ENCODE results near the gene MMD.
"Not testable (repeated sequence)": the region's sequence is repeated elsewhere in the genome, so short reads cannot be mapped to it uniquely, and the experiment has no call there.

MMD gene, protein sequence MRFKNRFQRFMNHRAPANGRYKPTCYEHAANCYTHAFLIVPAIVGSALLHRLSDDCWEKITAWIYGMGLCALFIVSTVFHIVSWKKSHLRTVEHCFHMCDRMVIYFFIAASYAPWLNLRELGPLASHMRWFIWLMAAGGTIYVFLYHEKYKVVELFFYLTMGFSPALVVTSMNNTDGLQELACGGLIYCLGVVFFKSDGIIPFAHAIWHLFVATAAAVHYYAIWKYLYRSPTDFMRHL

GRCh38 chr17:55421179-55421934 is at the start of gene MMD:
TSS of gene MMD (minus strand) at chr17:55421835. CDS start at chr17:55421695, 140 bp downstream.
- peak; percentile 82 for DNase-seq

DNA sequence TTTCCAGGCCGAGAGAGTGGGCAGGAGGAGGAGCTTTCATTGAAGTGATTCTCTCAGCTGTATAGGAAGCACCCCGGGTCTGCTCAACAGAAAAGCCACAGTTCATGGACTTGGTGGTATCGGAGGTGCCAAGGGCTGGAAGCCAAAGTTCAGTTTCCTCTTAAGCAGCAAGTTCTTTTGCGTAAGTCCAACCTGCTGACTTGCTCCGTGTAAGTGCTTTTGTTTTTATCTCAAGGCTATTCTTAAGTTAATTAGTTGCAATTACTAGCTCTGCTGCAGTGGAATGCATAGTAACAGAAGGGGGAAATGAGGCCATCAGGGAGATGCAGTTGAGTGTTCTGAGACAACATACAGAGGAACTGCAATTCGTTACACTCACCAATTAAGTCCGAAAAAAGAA is 45.0 kb upstream of the MMD start:
- peak; percentile 40 for DNase-seq

DNA sequence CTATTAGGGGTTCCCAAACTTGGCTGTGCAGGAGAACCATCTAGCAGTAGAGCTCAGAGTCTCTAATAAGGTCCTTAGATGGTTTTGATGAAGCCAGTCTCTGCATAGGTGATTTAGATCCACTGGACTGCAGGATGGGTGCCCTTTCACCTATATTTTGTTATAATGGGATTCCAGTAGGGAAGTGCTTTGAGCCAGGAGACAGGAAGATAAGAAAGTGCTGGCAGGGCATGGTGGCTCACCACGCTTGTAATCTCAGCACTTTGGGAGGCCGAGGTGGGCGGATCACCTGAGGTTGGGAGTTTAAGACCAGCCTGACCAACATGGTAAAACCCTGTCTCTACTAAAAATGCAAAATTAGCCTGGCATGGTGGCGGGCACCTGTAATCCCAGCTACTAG is 44.1 kb upstream of the MMD start:
- not testable (repeated sequence) for DNase-seq

- DNase-seq = no peak
Measured at GRCh38 chr17:55463600-55463999, 42.0 kb upstream of the MMD start.

- peak; percentile 15 for DNase-seq
Measured at GRCh38 chr17:55462711-55463110, 41.1 kb upstream of the MMD start.

GRCh38 chr17:55462234-55462633 is 40.6 kb upstream of the MMD start:
- no peak for DNase-seq

DNA sequence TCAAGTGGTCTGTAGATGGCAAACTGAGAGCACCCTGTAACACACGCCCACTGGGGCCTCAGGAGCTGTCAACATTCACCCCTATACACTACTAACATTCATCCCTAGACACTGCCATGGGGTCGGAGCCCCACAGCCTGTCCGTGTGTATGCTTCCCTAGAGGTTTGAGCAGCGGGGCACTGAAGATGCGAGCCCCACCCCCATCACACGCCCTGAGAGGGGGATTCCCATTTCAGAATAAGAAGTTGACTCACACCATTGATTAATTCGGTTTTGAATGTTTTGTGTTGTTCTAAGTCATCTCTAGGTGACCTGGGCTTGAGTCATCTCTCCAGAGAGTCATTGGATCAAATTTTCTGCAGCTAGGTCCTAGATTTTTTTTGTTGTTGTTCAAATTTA is 37.3 kb upstream of the MMD start:
- no peak for DNase-seq

GRCh38 chr17:55458287-55458900 is 36.8 kb upstream of the MMD start:
- no peak for DNase-seq

- no peak for DNase-seq
Measured at GRCh38 chr17:55456307-55457240, 34.9 kb upstream of the MMD start.

DNA sequence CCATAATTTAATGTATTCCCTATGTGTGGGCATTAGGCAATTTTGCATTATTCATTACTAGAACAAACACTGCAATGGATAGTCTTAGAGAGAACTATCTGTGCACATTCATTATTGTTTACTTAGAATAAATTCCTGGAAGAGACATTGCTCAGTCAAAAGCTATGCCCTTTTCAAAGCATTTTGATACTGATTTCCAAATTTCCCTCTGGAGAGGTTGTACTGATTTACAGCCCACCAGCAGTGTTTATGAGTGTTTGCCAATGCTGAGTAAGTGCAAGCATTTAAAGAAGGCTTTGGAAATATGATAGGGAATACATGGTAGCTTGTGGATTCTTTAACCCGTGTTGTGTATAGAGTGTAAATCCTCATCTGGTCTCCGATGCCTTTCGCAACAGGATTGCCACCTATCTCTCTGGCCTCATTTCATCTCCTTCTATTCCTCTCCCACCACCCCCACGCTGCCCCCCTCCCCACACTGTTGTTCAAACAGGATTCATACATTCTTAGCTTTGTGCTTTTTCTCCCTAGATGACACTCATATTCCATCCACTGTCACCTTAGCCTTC is 33.4 kb upstream of the MMD start:
- no peak for DNase-seq

DNA sequence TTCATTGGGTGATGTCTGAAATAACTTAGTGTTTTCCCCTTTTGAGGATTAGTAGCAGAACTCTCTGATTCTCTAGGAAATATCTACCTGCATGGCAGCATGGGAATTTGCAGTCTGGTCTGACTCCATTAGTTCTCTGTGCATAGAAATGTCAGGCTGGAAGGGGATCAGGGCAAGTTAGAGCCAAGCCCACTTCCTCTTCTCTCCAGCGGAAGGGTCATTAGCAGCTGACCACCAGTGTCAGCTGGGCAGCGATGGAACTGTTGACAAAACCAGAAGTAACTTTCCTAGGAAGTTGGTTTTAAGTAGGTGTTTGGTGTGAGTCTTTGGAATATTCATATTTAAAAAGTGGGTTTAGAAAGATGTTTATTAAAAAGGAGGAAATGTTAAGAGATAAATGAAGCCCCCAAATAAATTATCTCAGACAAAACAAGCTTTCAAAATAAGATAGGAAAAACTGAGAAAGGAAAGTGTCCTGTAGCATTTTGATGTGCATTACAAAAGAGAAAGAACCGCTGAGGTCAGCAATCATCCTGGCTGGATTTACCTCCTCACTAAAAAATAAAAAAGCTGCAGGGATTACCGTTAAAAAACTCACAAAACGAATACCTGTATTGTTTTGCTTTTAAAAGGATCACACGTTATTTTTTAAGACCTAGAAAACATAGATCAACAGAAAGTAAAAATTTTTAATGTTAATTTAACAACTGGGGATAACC is 32.4 kb upstream of the MMD start:
- no peak for DNase-seq

- DNase-seq = no peak
Measured at GRCh38 chr17:55452139-55452790, 30.6 kb upstream of the MMD start.

GRCh38 chr17:55451758-55452138 is 30.1 kb upstream of the MMD start:
- DNase-seq = no peak

DNA sequence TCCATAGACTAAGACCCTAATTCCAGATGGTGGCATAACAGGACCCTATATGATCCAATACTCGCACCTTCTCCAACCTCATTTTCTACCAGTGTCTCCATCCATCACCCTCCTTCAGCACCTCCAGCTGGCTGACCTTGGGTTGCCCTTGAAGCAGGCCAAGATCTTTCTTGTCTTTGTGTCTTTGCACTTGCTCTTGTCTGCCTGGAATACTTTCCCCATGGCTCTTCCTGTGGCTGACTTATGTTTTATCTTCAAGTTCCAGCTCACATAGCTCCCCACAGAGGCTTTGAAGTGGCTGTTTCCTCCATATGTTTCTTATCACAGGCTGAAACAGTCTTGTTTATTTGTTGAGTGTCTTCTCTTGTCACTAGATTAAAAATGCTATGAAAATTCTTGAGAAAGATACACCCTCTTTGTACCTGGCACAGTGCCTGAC is 29.6 kb upstream of the MMD start:
- DNase-seq = no peak

GRCh38 chr17:55450232-55450825 is 28.7 kb upstream of the MMD start:
- no peak for DNase-seq

GRCh38 chr17:55448681-55449080 is 27.0 kb upstream of the MMD start:
- no peak for DNase-seq

- DNase-seq = no peak
Measured at GRCh38 chr17:55446581-55447205, 25.1 kb upstream of the MMD start.

DNA sequence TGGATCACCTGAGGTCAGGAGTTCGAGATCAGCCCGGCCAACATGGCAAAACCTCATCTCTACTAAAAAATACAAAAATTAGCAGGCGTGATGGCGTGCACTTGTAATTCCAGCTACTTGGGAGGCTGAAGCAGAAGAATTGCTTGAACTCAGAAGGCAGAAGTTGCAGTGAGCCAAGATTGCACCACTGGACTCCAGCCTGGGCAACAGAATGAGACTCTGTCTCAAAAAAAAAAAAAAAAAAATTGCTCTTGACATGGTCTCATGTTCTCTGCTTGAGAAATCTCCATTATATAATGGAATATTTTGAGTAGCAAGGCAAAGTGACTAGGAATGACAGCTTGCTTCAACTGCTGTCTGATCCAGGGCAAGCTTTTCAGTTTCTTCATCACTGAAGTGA is 24.4 kb upstream of the MMD start:
- DNase-seq = not testable (repeated sequence)

DNA sequence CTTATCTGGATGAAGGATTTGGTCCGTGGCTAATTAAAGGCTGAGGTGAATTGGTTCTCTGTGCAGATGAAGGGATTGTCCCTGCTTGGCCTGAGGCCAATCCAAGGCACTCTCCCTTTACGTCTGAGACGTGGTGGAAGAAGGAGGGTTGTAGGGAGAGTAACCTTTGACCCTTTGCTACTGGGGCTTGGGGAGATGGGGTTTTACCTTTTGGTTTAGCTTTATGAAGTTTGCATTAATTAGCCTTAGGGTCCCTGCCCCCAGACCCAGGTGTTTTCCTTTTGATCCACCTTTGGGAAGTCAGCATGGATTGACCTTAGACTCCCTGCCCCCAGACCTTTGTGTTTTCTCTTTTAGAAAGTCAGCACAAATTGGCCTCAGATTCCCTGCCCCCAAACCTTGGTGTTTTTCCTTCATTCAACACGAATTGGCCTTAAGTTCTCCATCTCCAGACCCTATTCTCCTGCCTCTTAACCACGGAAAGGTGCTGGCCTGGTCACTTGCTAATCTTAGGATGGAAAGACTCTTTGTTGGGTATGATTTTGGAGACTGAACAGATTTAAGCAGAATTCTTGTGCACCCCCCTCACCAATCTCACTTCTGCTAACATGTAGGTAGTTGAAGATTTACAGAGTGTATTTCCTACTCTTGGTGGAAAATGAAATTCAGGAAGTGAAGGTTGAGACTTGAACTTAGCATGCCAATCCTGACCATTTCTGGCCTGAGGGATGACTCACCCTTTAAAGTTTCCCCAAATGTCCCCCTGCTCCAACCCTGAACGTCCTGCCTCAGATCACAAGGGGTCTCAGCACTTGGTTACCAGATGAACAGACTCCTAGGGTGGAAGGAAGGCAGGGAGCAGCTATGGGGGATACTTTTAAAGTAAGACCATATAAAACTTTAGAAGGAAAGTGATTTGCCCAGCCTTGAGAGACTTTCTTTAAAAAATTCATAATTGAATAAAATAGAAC is 23.1 kb upstream of the MMD start:
- no peak for DNase-seq

All from retina (tissue), 1 donor.